Peyer's patch (tissue), 4 donors: Measurements from ENCODE around the gene AURKB.

ENCODE experiments used
- CTCF ChIP-seq, 6 experiments: fragments of 450-650 bp in 4 of 6; fragments of 200-600 bp in 2 of 6; sonication (generic) in 1 of 6; IDR thresholded peaks; one replicate each; pipeline ENCODE4 v1.5.1; 2017 to 2019; ENCODE audit warnings: antibody characterized with exemption in 6 of 6, mild to moderate bottlenecking in 3 of 6, moderate library complexity in 1 of 6
- POLR2A ChIP-seq, 2 donors: fragments of 450-650 bp; IDR thresholded peaks; one replicate each; pipeline ENCODE4 v1.5.1; 2017; ENCODE audit warnings: antibody characterized with exemption in 2 of 2, mild to moderate bottlenecking in 2 of 2, moderate library complexity in 2 of 2

- TF ChIP-seq CTCF (IDR thresholded peaks at IDR 0.05): no peak
- peak; percentile 36 to 47 for TF ChIP-seq POLR2A (IDR thresholded peaks at IDR 0.05)
Observed at GRCh38 chr17:8185582-8186445, 24.6 kb downstream of the AURKB start.
